ENCODE data around the gene TTLL7.

The TTLL7 gene

DNA sequence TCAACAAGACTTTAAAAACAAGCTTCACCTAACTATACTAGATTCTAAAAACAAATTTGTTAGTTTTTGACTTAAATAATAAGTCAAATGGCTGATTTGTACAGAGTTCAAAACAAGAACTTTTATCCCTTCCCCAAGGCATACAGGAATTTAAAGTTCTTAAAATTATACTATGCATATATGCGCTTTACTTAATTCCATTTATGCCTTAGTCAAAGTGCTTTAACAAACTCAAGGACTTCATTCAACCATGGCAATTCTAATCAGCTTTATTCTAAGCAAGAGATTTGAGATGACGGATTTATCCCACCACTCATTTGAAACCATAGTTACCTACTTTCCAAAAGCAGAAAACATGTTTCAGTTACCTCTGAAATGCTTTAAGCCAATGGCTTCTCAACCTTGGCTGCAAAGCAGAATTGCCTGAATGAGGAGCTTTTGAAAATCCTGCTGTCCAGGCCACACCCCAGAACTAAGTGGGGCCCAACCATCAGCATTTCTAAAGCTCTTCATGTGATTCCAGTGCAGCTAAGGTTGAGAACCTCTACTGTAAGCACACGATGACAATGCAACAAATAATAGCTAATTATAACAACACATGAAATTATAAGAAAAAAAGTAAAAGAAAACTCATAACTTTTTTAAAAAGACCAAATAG lies 44.6 kb downstream of the TTLL7 start:
- no peaks in the 10 kb centered on the region for H3K79me2 ChIP-seq (ENCODE audit: insufficient read depth, low read length)
- H3K4me3 ChIP-seq (ENCODE audit: insufficient read depth, low read length, poor library complexity, severe bottlenecking) = no peak overlapping the region
- H3F3A ChIP-seq (ENCODE audit: insufficient read depth) = no peaks in the 10 kb centered on the region
- TF ChIP-seq CTCF (IDR thresholded peaks at IDR 0.05; ENCODE audit: insufficient read depth, low read length, poor library complexity, severe bottlenecking) (no peak), EZH2phosphoT487 (conservative IDR thresholded peaks at IDR 0.05; ENCODE audit: low read length) (no peak)
- H3K9ac ChIP-seq (ENCODE audit: low read length) = no peak overlapping the region
- H3K9me3 ChIP-seq (ENCODE audit: insufficient read depth, low read length) = no peaks in the 10 kb centered on the region
- H4K20me1 ChIP-seq (ENCODE audit: low read depth, low read length) = no peaks in the 10 kb centered on the region
- H3K36me3 ChIP-seq (ENCODE audit: low read length) = no peaks in the 10 kb centered on the region
- no peak overlapping the region for H3K27ac ChIP-seq (ENCODE audit: low read depth, low read length)
- no peak overlapping the region for H3K4me2 ChIP-seq (ENCODE audit: low read depth, low read length, poor library complexity, severe bottlenecking)
- H2AFZ ChIP-seq (ENCODE audit: low read depth, low read length, severe bottlenecking) = no peak overlapping the region
- no peaks in the 10 kb centered on the region for H3K9me2 ChIP-seq (replicated peaks; ENCODE audit: insufficient read depth, low read length)
- H3K27me3 ChIP-seq (ENCODE audit: low read length) = no peaks in the 10 kb centered on the region

DNA sequence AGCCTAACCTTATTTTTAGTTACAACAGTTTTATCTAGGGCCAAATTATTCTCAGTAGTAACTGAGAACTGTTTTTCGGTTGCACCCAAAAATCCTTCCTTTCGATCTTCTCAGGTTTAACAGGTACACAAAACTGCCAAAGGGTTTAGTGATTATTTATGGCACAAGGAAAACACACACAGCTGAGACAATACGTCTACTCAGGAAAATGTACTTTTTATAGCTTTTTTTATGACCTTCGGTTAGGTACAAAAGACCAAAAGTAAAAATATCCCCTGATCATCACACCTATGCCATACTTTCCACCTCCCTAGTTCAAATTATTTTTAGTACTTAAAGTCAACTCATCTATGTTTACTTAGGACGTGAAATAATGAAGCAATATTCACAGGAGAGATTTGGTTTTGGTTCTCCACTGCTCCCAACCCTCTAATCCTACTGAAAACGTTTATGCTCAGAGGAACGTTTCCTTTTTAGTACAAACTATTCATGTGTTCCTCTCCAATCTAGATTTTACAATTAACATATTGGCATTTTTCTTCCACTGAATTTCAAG lies 48.7 kb downstream of the TTLL7 start:
- no peaks in the 10 kb centered on the region for H3K9me2 ChIP-seq (replicated peaks; ENCODE audit: insufficient read depth, low read length)
- no peaks in the 10 kb centered on the region for H3K9me3 ChIP-seq (ENCODE audit: insufficient read depth, low read length)
- no peak for TF ChIP-seq CTCF (IDR thresholded peaks at IDR 0.05; ENCODE audit: insufficient read depth, low read length, poor library complexity, severe bottlenecking)
- no peak for TF ChIP-seq EZH2phosphoT487 (conservative IDR thresholded peaks at IDR 0.05; ENCODE audit: low read length)
- no peak overlapping the region for H3K4me2 ChIP-seq (ENCODE audit: low read depth, low read length, poor library complexity, severe bottlenecking)
- H3K9ac ChIP-seq (ENCODE audit: low read length) = no peak overlapping the region
- no peak overlapping the region for H3K4me3 ChIP-seq (ENCODE audit: insufficient read depth, low read length, poor library complexity, severe bottlenecking)
- no peaks in the 10 kb centered on the region for H4K20me1 ChIP-seq (ENCODE audit: low read depth, low read length)
- no peak overlapping the region for H2AFZ ChIP-seq (ENCODE audit: low read depth, low read length, severe bottlenecking)
- H3K27me3 ChIP-seq (ENCODE audit: low read length) = no peaks in the 10 kb centered on the region
- no peaks in the 10 kb centered on the region for H3K79me2 ChIP-seq (ENCODE audit: insufficient read depth, low read length)
- no peaks in the 10 kb centered on the region for H3K36me3 ChIP-seq (ENCODE audit: low read length)
- no peak overlapping the region for H3K27ac ChIP-seq (ENCODE audit: low read depth, low read length)
- no peaks in the 10 kb centered on the region for H3F3A ChIP-seq (ENCODE audit: insufficient read depth)

GRCh38 chr1:83942914-83943313 lies 56.0 kb downstream of the TTLL7 start:
- TF ChIP-seq EZH2phosphoT487 (conservative IDR thresholded peaks at IDR 0.05; ENCODE audit: low read length) (no peak), CTCF (IDR thresholded peaks at IDR 0.05; ENCODE audit: insufficient read depth, low read length, poor library complexity, severe bottlenecking) (no peak)
- no peak overlapping the region for H3K4me3 ChIP-seq (ENCODE audit: insufficient read depth, low read length, poor library complexity, severe bottlenecking)
- no peaks in the 10 kb centered on the region for H3K9me2 ChIP-seq (replicated peaks; ENCODE audit: insufficient read depth, low read length)
- peaks cover 4% of the 10 kb centered on the region; the same call in 1 of the 2 replicates for H3K9me3 ChIP-seq (ENCODE audit: insufficient read depth, low read length)
- H3K27me3 ChIP-seq (ENCODE audit: low read length) = no peaks in the 10 kb centered on the region
- H3K36me3 ChIP-seq (ENCODE audit: low read length) = no peaks in the 10 kb centered on the region
- H3K79me2 ChIP-seq (ENCODE audit: insufficient read depth, low read length) = no peaks in the 10 kb centered on the region
- no peaks in the 10 kb centered on the region for H3F3A ChIP-seq (ENCODE audit: insufficient read depth)
- no peaks in the 10 kb centered on the region for H4K20me1 ChIP-seq (ENCODE audit: low read depth, low read length)
- no peak overlapping the region for H3K4me2 ChIP-seq (ENCODE audit: low read depth, low read length, poor library complexity, severe bottlenecking)
- H3K27ac ChIP-seq (ENCODE audit: low read depth, low read length) = no peak overlapping the region
- no peak overlapping the region for H3K9ac ChIP-seq (ENCODE audit: low read length)
- no peak overlapping the region for H2AFZ ChIP-seq (ENCODE audit: low read depth, low read length, severe bottlenecking)
